Testis (tissue), 2 donors: Measurements from ENCODE around the gene SOBP.

Experiments used
- CTCF ChIP-seq, 3 experiments: fragments of 450-650 bp in 2 of 3; fragments of 200-600 bp in 1 of 3; sonication (generic) in 1 of 3; IDR thresholded peaks; one replicate each; pipeline ENCODE4 v1.5.1; 2016 to 2019; ENCODE audit warnings: antibody characterized with exemption in 3 of 3, mild to moderate bottlenecking in 2 of 3, moderate library complexity in 1 of 3
- POLR2A ChIP-seq: fragments of 450-650 bp; IDR thresholded peaks from one replicate; pipeline ENCODE4 v1.6.1; 2017; ENCODE audit warnings: antibody characterized with exemption, mild to moderate bottlenecking, moderate library complexity

GRCh38 chr6:107561306-107561705, 71.4 kb downstream of the SOBP start:
- TF ChIP-seq CTCF (IDR thresholded peaks at IDR 0.05) (no peak), POLR2A (no peak)
